Heart right ventricle (tissue), 16 donors: ENCODE measurements around the gene DHCR7. TPM values are rescaled to one million over a fixed set of nuclear protein-coding genes. Genes with fewer than 3 reads are reported as not detected.

ENCODE experiments used
- ATAC-seq, 8 donors: fragments of 200-7000 bp; cut with Tn5 transposase; one replicate each; pipeline ENCODE4 v1.9.1; 2020; ENCODE audit warnings: mild to moderate bottlenecking in 8 of 8, moderate library complexity in 8 of 8, moderate number of reproducible peaks in 1 of 8
- DNase-seq, 2 donors: peaks; one replicate each; pipeline ENCODE4 v3.0.0-alpha.2; 2020
- H3K27ac ChIP-seq, 10 donors: fragments of 200-600 bp; sonication (generic) in 2 of 10; one replicate each; pipeline versions ENCODE4 v1.5.0 to v1.8.0; 2020 to 2022; ENCODE audit warnings: mild to moderate bottlenecking in 3 of 10
- H3K27me3 ChIP-seq, 7 donors: fragments of 200-600 bp; one replicate each; pipeline ENCODE4 v1.8.0; 2021 to 2022; ENCODE audit warnings: mild to moderate bottlenecking in 2 of 7
- H3K36me3 ChIP-seq, 9 donors: fragments of 200-600 bp; sonication (generic) in 1 of 9; one replicate each; pipeline versions ENCODE4 v1.5.0 to v1.8.0; 2020 to 2022; ENCODE audit warnings: mild to moderate bottlenecking in 2 of 9
- H3K4me1 ChIP-seq, 9 donors: fragments of 200-600 bp; sonication (generic) in 1 of 9; one replicate each; pipeline versions ENCODE4 v1.5.0 to v1.8.0; 2020 to 2022; ENCODE audit warnings: mild to moderate bottlenecking in 4 of 9
- H3K4me3 ChIP-seq, 10 donors: fragments of 200-600 bp; sonication (generic) in 2 of 10; one replicate each; pipeline versions ENCODE4 v1.5.0 to v1.8.0; 2020 to 2022; ENCODE audit warnings: mild to moderate bottlenecking in 7 of 10, moderate library complexity in 2 of 10
- H3K9me3 ChIP-seq, 11 donors: fragments of 200-600 bp in 10 of 11; sonication (generic) in 2 of 11; one replicate each; pipeline versions ENCODE4 v1.5.0 to v1.8.0; 2013 to 2022; ENCODE audit warnings: mild to moderate bottlenecking in 2 of 11, control low read depth in 1 of 11, moderate library complexity in 1 of 11
- WGBS, 2 donors: extraction: QIAGEN DNeasy Blood & Tissue Kit; methylation state at CpG; one replicate each; pipeline ENCODE4 v1.1.7; 2013; ENCODE audit warnings: inconsistent platforms in 1 of 2; 5-methylcytosine and 5-hydroxymethylcytosine counted together
- intact Hi-C, 10 donors: fragments of 100-400 bp; cut with DNase I; formaldehyde crosslinking; loops; one replicate each; pipeline versions ENCODE4 v1.11.1 to v1.14.2; 2022
- polyA plus RNA-seq, 2 donors: library from polyadenylated mRNA; stranded (reverse); fragments of 200-250 nt; gene quantifications; one replicate each; pipeline ENCODE4 v1.2.3, GENCODE V29; 2013
- total RNA-seq, 10 donors: library from RNA; stranded (reverse); fragmentation: NEBNext Ultra II Directional in 3 of 10; extraction: Animal tissue kit (Norgen Biotek cat#: 25700) in 3 of 10; gene quantifications; one replicate each; pipeline versions ENCODE4 v1.2.1 to v1.2.4, GENCODE V29; 2021 to 2023
- TF ChIP-seq, protein P1 (sequence below), 9 donors: fragments of 200-600 bp; sonication (generic) in 2 of 9; IDR thresholded peaks; one replicate each; pipeline versions ENCODE4 v1.5.0 to v1.8.0; 2021 to 2022; ENCODE audit warnings: antibody characterized with exemption in 9 of 9, mild to moderate bottlenecking in 5 of 9, moderate library complexity in 1 of 9
- donor health status: Arrhythmogenic right ventricular cardiomyopathy.
- donor health status: ischemic (EF 13 %, LVEDD 7.1; RV severe dilation, severe dysfunction).
- donor health status: healthy with polysubstance abuse.
- donor health status: DM: no; HTN: yes; CAD: no.
- donor health status: DM: no; HTN: no; CAD: no.
- donor health status: ischemic (EF 25% LVEDD 6.9; RV normal size, moderate dysfunction).
- donor health status: ischemic (EF 25% LVEDD 5.7; RV mildly dilated, moderate dysfunction).
- donor health status: healthy.
- donor health status: DM: yes; HTN: yes; CAD: no.
- donor health status: Ischemic cardiomyopathy.
- donor health status: ischemic (EF 35%, LVEDD 5.7; RV mildly dilated, moderate dysfunction).
- donor health status: nonischemic (EF 11% LVEDD 7.7; RV severe dilation, severe dysfunction).
- donor health status: DM: yes; HTN: yes; CAD: no.
- donor health status: PGD.
- donor health status: ischemic (EF 29% LVEDD 5.4; RV normal size, mild dysfunction).
- donor health status: nonischemic (EF 23%, LVEDD 6.1; RV moderate dilation, normal function).

The DHCR7 gene
- total and polyA plus RNA-seq, 12 donors = 13.5 to 49.6 (median 28.1) TPM

- TF ChIP-seq, protein P1, sequence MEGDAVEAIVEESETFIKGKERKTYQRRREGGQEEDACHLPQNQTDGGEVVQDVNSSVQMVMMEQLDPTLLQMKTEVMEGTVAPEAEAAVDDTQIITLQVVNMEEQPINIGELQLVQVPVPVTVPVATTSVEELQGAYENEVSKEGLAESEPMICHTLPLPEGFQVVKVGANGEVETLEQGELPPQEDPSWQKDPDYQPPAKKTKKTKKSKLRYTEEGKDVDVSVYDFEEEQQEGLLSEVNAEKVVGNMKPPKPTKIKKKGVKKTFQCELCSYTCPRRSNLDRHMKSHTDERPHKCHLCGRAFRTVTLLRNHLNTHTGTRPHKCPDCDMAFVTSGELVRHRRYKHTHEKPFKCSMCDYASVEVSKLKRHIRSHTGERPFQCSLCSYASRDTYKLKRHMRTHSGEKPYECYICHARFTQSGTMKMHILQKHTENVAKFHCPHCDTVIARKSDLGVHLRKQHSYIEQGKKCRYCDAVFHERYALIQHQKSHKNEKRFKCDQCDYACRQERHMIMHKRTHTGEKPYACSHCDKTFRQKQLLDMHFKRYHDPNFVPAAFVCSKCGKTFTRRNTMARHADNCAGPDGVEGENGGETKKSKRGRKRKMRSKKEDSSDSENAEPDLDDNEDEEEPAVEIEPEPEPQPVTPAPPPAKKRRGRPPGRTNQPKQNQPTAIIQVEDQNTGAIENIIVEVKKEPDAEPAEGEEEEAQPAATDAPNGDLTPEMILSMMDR (IDR thresholded peaks at IDR 0.05) = no peak
- intact Hi-C loops = no loop called here
- ATAC-seq = no peak
- Histone ChIP-seq H3K4me3 (no peak overlapping the region), H3K27ac (no peak overlapping the region), H3K36me3 (peaks cover 0 to 98% (median 56%) of the 10 kb centered on the region in 9 donors), H3K27me3 (no peaks in the 10 kb centered on the region), H3K4me1 (peaks cover 0 to 5% (median 0%) of the 10 kb centered on the region in 9 donors), H3K9me3 (no peaks in the 10 kb centered on the region)
- no peak for DNase-seq
- WGBS, 2 donors = 96 to 99% methylated on average over 18 of the region's 18 CpGs
Measured at GRCh38 chr11:71482216-71482615, 34.0 kb upstream of the DHCR7 start.

DNA sequence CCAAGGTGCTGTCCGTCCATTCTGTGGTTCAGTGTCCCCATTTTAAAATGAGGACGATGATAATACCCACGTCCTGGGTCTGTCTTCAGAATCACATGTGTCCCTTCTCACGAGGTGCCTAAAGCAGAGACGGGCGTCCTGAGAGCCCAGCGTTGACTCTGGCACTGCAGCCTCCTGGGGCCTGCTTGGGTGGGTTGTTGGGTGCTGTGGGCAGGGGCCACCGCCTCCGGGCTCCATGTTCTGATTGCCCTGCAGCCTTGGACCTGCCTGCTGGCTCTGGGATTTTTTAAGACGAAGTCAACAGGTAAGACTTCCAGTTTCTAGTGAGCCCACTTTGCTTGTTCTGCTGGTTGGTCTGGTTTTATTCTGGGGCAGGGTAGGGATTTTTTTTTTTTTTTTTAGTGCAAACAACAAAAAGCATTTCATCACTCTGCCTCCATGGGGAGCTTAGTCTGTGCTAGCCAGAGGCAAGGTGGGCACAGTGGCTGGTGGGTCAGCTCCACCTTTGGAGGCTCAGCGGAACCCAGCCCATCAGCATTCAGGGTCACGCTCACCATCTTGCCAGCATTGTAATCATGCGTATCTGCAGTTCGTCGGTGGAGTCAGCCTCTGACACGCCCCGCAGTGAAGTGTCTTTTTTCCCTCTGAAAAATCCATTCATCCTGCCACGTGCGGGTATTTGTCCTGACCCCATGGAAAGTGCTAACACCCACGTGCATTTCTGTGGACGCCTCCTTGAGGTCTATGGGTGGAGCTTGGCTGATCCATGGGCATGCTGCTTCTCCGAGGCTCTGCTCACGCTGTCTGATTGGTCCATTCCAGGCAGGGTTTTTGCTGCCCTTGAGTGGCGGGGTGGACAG lies 33.1 kb upstream of the DHCR7 start:
- H3K4me1 ChIP-seq = peaks cover 0 to 5% (median 0%) of the 10 kb centered on the region in 9 donors
- 90 to 93% methylated on average over 24 of the region's 24 CpGs for WGBS, 2 donors
- DNase-seq = no peak
- intact Hi-C loops = no loop called here
- no peak overlapping the region for H3K4me3 ChIP-seq
- ATAC-seq = no peak
- TF ChIP-seq, protein P1 (IDR thresholded peaks at IDR 0.05) = no peak
- no peaks in the 10 kb centered on the region for H3K27me3 ChIP-seq
- H3K36me3 ChIP-seq = peaks cover 0 to 98% (median 57%) of the 10 kb centered on the region in 9 donors
- no peak overlapping the region for H3K27ac ChIP-seq
- no peaks in the 10 kb centered on the region for H3K9me3 ChIP-seq

- no peak for DNase-seq
- WGBS, 2 donors = 85 to 94% methylated on average over 11 of the region's 11 CpGs
- peaks cover 0 to 5% (median 0%) of the 10 kb centered on the region in 9 donors for H3K4me1 ChIP-seq
- no peak for ATAC-seq
- no peaks in the 10 kb centered on the region for H3K27me3 ChIP-seq
- H3K4me3 ChIP-seq = no peak overlapping the region
- H3K9me3 ChIP-seq = no peaks in the 10 kb centered on the region
- TF ChIP-seq, protein P1 (IDR thresholded peaks at IDR 0.05) = no peak
- peaks cover 0 to 98% (median 65%) of the 10 kb centered on the region in 9 donors for H3K36me3 ChIP-seq
- no peak overlapping the region for H3K27ac ChIP-seq
- intact Hi-C loops = no loop called here
Measured at GRCh38 chr11:71478528-71478840, 30.3 kb upstream of the DHCR7 start.

GRCh38 chr11:71477641-71478527 lies 29.7 kb upstream of the DHCR7 start:
- Histone ChIP-seq H3K4me3 (no peak overlapping the region), H3K36me3 (peaks cover 0 to 98% (median 66%) of the 10 kb centered on the region in 9 donors), H3K27ac (no peak overlapping the region), H3K9me3 (no peaks in the 10 kb centered on the region), H3K4me1 (peaks cover 0 to 5% (median 0%) of the 10 kb centered on the region in 9 donors), H3K27me3 (no peaks in the 10 kb centered on the region)
- DNase-seq (no peak), ATAC-seq (peak in 2 of 8 donors; percentile 7 to 52)
- WGBS, 2 donors = 70 to 71% methylated on average over 25 of the region's 25 CpGs
- intact Hi-C loops = no loop called here
- TF ChIP-seq, protein P1 (IDR thresholded peaks at IDR 0.05) = no peak
